HCT116 (cell line): ENCODE results near the gene MACROH2A1. TPM values are rescaled to one million over a fixed set of nuclear protein-coding genes. Genes with fewer than 3 reads are reported as not detected.

ENCODE experiments used
- total RNA-seq: library from RNA; stranded (reverse); gene quantifications from one replicate; pipeline ENCODE4 v1.2.1, GENCODE V29; 2021; ENCODE audit not compliant: unreplicated experiment

MACROH2A1 gene
- total RNA-seq, 1 experiment from 2014 or later = 218 TPM

Other genes with a start within 250 kb of the MACROH2A1 start
- gene DCANP1, start 48.1 kb upstream of the MACROH2A1 start, total RNA-seq = not detected
- gene TIFAB, start 53.1 kb upstream of the MACROH2A1 start, total RNA-seq = not detected
- not detected for gene NEUROG1, start 136.7 kb upstream of the MACROH2A1 start, total RNA-seq
- gene CXCL14, start 179.8 kb upstream of the MACROH2A1 start, total RNA-seq = not detected